Stimulated activated CD8-positive, alpha-beta memory T cell treated with anti-CD3 and anti-CD28 coated beads, Interleukin-15, amount 100 ng/mL, for 1 hour (primary cell): Measurements from ENCODE around the gene CRY1.
A peak's percentile ranks its signal among the peaks of the same experiment; 100 is the strongest.

Source experiments
- DNase-seq: peaks from one replicate; pipeline ENCODE4 v3.0.0-alpha.2; 2020; ENCODE audit warnings: low read depth

The CRY1 gene

GRCh38 chr12:106957583-106957982 lies 135.8 kb downstream of the CRY1 start:
- DNase-seq = no peak

DNA sequence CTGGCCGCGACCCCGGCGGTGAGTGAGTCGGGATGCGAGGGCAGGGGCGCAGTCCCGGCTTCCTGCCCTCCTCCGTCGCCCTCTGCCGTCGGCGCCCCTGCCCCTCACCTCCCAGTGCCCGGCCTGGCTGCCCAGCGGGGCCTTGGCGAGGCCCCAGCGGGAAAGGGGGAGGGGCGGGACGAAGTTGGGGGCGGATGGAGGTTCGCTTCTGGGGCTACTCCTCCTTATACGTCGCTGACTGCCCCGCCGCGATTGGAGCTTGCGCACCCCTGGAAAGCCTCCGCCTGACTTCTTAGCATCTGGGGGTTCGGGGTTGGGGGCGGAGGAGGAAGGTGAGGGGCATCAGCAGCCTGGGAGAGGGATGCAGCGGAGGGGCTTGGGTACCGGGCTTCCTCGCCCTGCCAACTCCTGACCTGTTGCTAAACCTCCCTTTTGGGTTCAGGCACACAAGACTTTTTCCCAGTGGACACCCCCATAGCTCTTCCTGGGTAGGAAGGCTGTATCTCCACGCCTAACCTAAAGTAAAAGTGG lies 137.2 kb downstream of the CRY1 start:
- peak; percentile 25 for DNase-seq

DNA sequence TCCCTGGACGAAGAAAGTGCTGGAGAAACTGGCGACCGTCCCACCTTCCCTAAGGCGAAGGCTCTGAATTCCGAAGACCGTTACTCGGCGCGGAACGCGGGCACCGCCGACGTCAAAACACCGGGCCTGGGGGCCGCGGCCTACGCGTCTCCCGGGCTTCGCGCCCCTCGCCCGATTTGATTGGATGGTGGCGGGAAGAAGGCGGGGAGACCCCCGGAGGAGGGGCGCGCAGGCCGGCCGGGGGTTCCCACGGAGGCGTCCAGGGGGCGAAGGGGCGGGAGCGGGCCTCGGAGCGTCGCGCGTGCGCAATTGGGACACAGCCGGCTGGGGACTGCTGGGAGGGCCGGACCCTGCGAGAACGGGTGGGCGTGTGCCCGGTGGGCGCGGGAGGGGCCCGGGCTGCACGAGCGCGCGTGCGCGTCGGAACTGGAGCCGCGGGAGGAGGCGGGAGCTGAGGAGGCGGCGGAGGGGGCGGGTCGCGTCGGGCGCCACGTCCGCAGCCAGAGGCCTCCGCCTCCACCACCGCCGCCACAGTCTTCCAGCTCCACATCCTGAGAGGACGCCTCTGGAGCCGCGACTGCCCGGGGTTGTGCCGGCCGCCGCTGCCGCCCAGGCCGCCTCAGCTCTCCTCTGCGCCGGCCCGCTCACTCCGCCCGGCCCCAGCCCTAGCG lies 137.8 kb downstream of the CRY1 start, which contains the start of gene TMEM263:
TMEM263 (plus strand) TSS at position 531 of the 671 bp plus-strand sequence. CDS start 11,210 bp downstream, outside the sequence.
- DNase-seq = peak; percentile 80

DNA sequence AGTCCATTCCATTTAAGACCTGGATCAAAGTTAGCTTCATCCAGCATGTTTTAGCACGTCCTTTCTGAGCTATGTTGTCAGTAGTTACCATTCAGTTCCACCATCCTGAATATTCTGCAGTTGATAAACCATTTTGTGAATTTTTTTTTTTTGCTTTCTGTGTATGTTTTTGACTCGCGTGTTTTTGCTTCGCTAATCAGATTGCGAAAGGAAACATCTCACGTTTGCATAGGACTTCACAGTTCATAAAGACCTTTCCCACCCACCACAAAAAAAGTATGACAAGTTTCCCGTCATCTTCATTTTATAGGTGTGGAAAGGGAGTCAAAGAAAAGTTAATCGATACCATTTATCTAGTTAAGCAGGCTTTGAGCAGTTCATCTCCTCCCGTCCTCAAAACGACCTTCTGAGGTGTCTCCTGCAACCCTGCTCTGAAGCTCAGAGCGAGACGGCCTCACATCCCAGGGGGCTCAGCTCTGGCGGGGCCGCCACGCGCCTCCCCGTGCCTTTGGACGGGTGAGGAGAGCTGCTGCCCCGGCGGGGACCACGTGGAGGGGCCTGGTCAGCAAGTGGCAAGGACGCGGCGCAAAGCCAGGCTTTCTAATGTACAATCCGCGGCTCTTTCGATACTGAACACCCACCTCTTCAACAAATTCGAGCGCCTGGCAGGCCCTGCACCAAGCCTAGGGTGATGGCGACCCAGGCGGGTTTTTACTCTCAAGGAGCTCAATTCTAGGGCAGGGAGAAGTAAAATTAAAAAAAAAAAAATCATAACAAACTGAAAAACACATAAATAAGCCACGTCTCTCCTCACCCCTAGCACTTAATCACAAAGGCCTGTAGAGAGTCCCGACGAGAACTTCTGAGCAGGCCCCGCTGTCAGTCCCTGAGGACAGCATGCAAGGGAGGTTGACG lies 138.6 kb downstream of the CRY1 start:
- peak; percentile 2 for DNase-seq

- no peak for DNase-seq
Observed at GRCh38 chr12:106953352-106954250, 139.7 kb downstream of the CRY1 start.

- DNase-seq = no peak
Observed at GRCh38 chr12:106950591-106950990, 142.8 kb downstream of the CRY1 start.

- DNase-seq = no peak
Observed at GRCh38 chr12:106947461-106947860, 145.9 kb downstream of the CRY1 start.

GRCh38 chr12:106945261-106945851 lies 148.0 kb downstream of the CRY1 start:
- DNase-seq = no peak

DNA sequence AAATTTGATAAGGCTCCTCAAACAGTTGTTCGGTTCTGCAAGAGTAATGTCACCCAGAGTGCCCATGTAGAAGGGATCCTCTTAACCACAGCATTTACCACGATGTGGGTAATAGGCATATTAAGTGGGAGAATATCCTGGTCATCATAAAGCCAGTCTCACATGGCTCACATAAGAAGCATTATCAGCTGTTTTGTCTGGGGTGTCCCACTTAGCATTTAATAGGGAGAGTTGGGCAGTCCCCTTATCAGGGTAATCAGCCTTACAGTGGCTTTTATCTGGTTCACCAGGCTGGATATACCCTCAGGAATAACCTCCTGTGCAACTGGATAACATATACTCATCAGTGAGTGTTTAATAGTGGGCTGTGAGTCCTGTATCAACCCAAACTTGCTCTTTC lies 150.6 kb downstream of the CRY1 start:
- DNase-seq = no peak

DNA sequence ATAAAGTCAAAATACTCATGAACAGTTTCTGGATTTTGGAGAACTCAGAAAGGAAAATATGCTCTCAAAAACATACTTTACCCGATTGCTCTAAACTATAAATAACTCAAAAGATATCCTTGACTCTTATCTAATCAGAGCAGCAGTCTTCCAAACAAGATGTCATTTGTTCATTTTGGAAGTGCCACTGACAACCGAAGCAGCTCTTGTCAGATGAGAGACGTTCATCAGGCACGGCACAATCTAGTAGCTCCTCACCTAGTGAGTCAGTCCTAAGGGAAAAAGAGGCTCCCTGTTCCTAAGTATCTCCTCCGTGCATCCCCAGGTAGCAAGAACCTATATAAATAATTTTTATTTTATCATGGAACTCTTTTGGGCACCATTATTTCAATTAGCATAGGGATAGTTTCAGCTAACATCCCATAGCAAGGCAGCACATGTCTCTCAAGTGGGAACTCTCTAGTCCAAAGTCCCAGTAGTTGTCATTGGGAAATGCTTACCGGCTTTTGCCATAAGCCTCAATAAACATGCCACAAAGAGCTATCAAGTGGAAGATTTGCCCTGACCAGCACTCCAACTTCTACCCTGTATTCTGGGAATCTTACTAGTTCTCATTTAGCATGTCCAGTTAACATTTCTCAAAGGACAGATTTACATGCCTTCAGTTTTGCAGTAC lies 151.7 kb downstream of the CRY1 start:
- DNase-seq = no peak
